ENCODE data around the gene ZNF536.

The ZNF536 gene

DNA sequence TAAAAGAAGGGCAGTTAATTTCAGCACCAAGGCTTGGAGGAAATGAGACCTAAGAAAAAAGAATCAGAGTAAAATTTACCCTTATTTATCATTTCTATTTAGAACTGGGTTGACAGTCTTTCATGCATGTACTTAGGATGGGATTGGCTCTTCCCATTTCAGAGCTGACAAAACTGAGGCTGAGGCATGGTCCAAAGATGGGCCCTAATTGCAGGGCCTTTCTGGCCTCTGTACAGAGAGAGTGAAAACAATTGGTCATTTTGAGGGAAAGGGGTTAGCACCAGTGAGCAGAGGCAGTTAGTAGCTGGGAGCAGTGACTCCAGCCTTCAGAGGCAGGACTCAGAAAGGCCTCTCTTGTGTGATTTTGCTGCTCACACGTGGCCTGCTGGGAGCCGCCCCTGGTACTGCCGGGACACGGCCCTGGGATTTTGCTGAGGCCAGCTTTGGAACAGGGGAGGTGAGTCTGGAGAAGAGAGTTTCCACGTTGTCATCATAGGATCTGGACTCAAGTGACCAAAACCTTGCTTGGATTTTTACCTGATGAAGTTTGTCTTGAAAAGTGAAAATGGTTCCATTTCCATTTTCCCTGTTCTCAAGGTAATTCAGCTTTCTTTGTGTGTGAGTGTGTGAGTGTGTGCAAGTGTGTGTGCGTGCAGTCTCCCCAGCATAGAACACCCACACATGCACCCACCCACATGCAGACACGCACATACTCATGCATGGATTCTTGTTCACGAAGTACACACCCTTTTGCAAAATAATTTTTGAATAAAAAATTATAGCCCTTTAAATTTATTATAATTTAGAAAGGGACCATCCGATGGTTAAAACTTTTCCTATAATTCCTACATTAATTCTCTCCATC is at the start of gene ZNF536:
ZNF536 (plus strand) TSS at position 425 of the 865 bp plus-strand sequence. CDS start 71,179 bp downstream, outside the sequence.
- no peak for DNase-seq (ENCODE audit: low read depth)
- TF ChIP-seq, protein P1, sequence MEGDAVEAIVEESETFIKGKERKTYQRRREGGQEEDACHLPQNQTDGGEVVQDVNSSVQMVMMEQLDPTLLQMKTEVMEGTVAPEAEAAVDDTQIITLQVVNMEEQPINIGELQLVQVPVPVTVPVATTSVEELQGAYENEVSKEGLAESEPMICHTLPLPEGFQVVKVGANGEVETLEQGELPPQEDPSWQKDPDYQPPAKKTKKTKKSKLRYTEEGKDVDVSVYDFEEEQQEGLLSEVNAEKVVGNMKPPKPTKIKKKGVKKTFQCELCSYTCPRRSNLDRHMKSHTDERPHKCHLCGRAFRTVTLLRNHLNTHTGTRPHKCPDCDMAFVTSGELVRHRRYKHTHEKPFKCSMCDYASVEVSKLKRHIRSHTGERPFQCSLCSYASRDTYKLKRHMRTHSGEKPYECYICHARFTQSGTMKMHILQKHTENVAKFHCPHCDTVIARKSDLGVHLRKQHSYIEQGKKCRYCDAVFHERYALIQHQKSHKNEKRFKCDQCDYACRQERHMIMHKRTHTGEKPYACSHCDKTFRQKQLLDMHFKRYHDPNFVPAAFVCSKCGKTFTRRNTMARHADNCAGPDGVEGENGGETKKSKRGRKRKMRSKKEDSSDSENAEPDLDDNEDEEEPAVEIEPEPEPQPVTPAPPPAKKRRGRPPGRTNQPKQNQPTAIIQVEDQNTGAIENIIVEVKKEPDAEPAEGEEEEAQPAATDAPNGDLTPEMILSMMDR (conservative IDR thresholded peaks at IDR 0.05; ENCODE audit: low read depth, low read length), result no peak

DNA sequence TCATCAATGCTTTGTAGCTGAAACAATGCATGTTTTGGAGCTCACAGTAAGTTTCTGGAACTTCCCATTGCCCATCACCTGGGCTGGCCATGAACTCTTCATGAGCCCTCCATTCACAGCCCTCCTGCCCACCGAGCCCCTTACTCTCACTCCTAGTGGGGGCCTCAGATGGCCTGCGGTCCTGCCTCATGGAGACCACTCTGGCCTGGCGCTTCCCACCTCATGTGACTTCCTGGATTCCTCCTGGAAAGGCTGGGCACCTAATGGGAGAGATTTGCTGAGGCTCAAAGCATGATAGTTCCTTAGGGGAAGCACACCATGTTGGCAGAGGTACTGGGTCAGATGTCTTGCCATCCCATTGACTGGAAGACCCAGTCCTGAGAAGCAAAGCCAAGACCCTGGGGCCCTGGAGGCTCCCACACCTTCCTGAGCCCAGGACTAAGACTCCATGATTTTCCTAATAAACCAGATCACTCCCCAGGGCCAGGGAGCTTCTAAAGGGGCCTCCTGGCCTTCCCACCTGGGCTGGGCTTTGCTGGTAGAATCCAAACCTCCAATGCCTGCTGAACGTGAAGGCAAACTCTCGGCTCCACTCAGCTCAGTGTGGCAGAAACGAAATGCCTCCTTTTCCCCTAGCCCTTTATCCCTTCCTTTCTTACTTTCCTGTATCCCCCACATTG is 49.4 kb upstream of the ZNF536 start:
- TF ChIP-seq, protein P1 (conservative IDR thresholded peaks at IDR 0.05; ENCODE audit: low read depth, low read length), result no peak
- no peak overlapping the region for H3K4me3 ChIP-seq (ENCODE audit: low read depth, low read length)
- no peak for DNase-seq (ENCODE audit: low read depth)

More for the DNA sequence above, at the start of gene ZNF536:
- H3K4me3 ChIP-seq (ENCODE audit: low read depth, low read length), result no peak within 1 kb of the TSS

DNA sequence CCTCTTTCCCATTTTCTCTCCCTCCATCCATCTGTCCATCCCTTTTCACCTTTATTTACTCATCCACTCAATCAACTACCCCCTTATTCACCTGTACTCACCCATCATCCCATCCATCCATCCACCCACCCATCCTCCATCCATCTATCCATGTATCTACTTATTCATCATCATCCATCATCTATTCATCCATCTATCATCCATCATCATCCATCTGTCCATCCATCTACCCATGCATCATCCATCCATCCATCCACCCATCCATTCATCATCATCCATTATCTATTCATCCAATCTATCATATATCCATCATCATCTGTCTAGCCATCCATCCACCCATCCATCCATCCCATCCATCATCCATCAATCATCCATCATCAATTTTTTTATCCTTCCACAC is 48.3 kb upstream of the ZNF536 start:
- no peak for DNase-seq (ENCODE audit: low read depth)
- TF ChIP-seq, protein P1 (conservative IDR thresholded peaks at IDR 0.05; ENCODE audit: low read depth, low read length), result no peak
- H3K4me3 ChIP-seq (ENCODE audit: low read depth, low read length), result no peak overlapping the region

DNA sequence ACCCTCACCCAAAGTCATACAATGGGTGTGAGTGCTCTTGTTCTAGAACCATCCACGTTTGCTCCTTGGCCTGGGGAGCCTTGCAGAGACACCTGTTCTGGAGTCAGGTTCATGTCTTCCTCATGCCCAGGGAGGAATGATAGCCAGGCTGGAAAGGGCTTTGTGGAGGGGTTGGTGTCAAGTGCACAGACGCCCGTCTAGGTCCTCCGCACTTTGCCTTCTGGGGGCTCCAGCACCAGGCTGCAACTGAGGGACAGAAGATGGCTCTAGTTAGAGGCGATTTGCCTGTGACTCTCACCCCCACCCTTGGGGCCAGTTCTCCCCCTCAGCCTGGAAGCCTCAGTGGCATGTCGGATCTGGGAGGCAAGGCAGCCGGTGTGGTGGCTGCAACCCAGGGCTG is 47.2 kb upstream of the ZNF536 start:
- no peak for DNase-seq (ENCODE audit: low read depth)
- TF ChIP-seq, protein P1 (conservative IDR thresholded peaks at IDR 0.05; ENCODE audit: low read depth, low read length), result no peak

DNA sequence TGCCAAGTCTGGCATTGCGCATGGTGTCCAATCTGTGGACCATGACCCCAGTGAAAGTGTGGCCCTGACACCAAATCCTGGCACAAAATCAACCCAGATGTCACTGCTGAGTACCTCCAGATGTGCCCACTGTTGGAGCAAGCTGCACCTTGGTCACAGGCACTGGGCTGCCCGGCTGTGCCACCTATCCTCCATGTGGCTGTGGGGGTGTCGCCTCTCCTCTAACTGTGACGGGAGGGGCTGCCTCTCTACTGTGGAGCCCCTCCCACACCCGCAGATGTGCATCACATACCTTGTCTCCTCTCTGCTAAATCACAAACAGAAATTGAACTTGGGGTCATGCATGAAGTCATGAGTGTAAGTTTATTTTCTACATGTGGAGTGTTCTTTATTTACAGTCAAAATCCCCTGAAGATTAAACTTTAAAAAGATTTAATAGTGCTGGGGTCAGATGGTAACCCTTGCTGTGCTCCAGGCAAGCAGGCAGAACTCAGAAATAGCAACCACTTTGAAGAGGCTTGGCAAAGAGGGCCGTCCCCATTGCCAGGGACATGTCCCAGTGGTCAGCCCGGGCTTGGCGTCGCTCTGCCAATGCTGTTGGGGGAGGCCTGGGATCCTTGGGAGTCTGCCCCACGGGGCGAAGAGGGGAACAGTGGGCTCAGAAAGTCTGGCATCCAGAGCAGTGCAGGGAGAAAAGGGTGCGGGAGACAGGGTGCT is 46.4 kb upstream of the ZNF536 start:
- TF ChIP-seq, protein P1 (conservative IDR thresholded peaks at IDR 0.05; ENCODE audit: low read depth, low read length), result no peak
- no peak for DNase-seq (ENCODE audit: low read depth)
- no peak overlapping the region for H3K4me3 ChIP-seq (ENCODE audit: low read depth, low read length)

More for the DNA sequence above, 47.2 kb upstream of the ZNF536 start:
- no peak overlapping the region for H3K4me3 ChIP-seq (ENCODE audit: low read depth, low read length)

DNA sequence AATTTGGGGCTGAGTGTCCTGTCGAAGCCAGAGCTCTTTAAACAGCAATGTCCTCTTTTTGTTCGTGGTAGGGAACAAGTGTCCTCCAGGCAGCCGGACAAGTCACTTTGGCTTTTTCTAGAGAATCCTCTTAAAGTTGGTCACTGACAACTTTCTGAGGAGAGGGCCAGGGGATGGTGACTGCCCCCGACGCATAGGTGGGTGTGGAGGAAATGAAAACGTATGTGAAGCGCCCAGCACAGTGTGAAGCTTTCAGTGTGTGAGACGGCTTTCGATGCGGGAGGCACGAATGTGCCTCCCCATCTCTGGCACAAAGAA is 45.8 kb upstream of the ZNF536 start:
- no peak for DNase-seq (ENCODE audit: low read depth)
- TF ChIP-seq, protein P1 (conservative IDR thresholded peaks at IDR 0.05; ENCODE audit: low read depth, low read length), result no peak
- H3K4me3 ChIP-seq (ENCODE audit: low read depth, low read length), result no peak overlapping the region
